Fibroblast of skin of right quadriceps (primary cell): ENCODE data around the gene PNCK.
A peak's percentile ranks its signal among the peaks of the same experiment; 100 is the strongest.
"Not testable (repeated sequence)": the region's sequence is repeated elsewhere in the genome, so short reads cannot be mapped to it uniquely, and the experiment has no call there.

Experiments used
- DNase-seq: peaks from one replicate; pipeline ENCODE4 v3.0.0-alpha.2; 2013

PNCK gene

DNA sequence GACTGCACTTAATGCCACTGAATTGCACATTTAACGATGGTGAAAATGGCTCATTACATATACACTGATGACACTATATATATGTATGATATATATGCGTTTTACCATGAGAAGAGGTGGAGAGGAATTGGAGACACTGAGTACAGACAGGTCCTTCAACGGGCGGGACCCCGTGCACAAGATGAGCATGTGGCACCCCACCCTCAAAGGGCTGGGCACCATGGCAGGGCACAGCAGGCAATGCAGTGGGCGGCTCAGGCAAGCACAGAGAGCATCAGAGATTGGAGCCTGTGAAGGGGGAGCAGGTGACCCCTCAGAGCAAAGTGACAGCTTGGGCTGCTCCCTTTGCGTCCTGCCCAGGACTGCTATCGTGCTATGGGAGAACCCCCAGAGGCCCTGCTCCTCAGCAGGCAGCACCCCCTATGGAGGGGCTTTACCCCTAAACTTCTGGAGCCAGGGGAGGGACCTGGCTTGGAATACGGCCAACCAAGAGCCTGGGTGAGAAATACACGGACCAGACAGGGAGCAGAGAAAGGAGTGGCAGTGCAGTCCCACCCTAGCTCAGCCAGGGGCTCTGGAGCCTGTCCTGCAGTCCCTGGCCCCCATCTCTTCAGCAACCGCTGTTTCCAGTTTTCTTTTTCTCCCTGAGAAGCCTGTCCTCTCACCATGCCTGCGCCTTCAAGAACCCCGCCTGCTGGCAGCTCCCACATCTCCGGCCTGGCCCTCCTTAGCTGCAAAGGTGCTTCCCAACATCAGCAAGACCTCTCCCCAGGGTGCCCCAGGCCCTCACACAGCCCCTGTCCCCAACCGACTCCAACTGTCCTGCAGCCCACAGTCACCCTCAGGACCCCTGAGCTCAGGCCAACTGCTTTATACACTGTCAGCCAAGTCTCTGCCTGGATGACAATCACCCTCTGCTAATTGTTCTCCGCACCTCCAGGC is 24.6 kb upstream of the PNCK start:
- no peak for DNase-seq

DNA sequence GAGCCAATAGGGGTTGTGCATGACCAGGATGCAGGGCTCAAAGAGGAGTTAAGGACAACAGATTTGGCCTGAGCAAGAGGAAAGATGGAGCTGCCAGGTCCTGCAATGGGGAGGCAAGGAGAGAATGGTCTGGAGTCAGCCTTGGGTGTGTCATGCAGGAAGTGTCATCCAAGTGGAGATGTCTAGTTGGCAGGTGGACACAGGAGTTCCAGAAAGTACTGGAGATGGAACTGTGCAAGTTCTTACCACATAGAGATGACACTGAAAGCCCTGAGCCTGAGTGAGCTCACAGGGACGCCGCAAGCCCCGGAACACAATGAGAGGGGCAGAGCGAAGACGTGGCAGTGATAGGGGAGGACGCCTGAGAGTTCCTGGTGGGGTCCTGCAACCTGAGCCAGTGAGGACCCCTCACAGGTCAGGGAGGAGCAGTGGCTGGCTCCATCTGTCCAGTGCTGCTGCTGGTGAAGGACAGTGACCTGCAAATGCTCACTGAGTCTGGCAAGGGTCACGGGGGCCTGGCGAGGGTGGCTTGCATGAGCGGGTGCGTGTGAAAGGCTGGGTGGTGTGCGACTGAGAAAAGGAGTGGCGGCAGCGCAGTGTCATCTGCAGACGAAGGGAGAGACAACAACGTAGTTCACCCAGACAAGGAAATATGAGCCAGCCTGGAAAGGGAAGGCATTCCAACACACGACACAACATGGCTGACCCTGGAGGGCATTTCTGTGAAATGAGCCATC is 23.5 kb upstream of the PNCK start:
- not testable (repeated sequence) for DNase-seq

DNA sequence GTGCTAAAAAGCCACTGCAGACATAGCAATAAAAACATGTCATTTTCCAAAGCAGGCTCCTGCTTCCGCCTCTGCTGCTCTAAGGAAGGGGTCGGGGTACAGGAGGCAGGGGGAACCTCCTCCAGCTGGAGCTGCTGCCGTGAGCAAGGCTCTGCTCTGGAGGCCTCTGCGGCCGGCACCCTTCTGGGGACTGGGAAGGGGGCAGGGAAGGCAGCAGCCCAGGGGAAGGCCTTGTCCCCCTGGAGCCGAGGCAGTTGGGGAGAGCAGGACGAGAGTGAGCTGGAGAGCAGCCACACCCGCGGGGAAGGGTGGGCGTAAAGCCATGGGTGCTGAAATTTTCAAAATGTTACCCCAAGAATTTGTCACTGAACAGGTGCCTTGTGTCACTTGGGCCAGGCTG is 22.9 kb upstream of the PNCK start:
- not testable (repeated sequence) for DNase-seq

DNA sequence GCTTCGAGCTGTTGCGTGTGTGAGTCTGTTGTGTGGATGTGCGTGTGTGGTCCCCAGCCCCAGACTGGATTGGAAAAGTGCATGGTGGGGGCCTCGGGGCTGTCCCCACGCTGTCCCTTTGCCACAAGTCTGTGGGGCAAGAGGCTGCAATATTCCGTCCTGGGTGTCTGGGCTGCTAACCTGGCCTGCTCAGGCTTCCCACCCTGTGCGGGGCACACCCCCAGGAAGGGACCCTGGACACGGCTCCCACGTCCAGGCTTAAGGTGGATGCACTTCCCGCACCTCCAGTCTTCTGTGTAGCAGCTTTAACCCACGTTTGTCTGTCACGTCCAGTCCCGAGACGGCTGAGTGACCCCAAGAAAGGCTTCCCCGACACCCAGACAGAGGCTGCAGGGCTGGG is 22.5 kb upstream of the PNCK start:
- DNase-seq = no peak

DNA sequence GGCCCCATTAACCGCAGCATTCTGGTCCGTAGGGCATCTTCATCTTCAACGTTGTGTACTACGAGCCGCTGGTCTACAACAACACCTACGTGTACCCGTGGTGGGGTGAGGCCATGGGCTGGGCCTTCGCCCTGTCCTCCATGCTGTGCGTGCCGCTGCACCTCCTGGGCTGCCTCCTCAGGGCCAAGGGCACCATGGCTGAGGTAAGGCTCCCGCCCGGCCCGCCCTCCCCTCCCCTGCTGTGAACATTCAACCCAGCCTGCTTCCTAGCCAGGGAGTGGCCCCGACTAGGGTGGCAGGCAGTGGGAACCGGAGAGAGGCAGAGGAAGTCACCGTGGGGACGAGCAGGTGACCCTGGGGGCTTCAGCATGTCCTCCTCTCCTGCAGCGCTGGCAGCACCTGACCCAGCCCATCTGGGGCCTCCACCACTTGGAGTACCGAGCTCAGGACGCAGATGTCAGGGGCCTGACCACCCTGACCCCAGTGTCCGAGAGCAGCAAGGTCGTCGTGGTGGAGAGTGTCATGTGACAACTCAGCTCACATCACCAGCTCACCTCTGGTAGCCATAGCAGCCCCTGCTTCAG is 21.2 kb upstream of the PNCK start:
- no peak for DNase-seq

DNA sequence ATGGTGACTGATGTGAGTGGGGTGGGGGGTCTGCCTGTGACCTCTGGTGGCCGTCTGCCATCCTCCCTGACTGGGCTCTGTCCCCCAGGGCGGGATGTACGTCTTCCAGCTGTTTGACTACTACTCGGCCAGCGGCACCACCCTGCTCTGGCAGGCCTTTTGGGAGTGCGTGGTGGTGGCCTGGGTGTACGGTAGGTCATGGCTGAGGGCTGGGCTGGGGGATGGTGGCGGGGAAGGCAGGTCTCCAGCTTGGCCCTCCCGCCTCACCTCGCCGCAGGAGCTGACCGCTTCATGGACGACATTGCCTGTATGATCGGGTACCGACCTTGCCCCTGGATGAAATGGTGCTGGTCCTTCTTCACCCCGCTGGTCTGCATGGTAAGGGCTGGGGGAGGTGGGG is 20.6 kb upstream of the PNCK start:
- DNase-seq = not testable (repeated sequence)

DNA sequence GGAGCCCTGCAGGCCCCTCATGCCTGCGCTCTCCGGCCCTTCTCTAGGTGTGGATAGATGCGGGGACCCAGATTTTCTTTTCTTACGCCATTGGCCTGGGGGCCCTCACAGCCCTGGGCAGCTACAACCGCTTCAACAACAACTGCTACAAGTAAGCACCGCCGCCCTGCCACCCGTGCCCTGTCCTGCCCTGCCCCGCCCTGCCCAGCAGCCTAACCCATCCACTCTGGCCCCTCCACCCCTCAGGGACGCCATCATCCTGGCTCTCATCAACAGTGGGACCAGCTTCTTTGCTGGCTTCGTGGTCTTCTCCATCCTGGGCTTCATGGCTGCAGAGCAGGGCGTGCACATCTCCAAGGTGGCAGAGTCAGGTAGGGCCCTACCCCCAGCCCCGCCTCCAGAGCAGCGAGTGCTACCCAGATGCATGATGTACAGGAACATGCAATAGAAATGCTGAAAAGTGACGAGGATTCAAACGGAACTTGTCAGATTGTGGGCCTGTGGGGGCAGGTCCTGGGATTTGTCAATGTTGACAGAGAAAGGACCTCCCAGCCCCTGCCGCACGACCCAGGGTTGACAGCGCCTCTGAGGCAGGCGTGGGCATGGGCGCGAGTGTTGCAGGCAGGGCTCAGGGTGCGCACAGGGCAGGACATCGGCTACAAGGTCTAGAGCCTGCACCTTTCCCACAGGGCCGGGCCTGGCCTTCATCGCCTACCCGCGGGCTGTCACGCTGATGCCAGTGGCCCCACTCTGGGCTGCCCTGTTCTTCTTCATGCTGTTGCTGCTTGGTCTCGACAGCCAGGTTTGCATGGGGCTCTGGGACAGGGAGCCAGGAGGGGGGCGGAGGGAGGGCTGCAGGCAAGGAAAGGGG is 19.8 kb upstream of the PNCK start:
- DNase-seq = no peak

GRCh38 chrX:153692611-153693156 is 19.1 kb upstream of the PNCK start:
- DNase-seq = no peak

GRCh38 chrX:153692003-153692402 is 18.4 kb upstream of the PNCK start:
- DNase-seq = no peak

- not testable (repeated sequence) for DNase-seq
Observed at GRCh38 chrX:153691032-153691827, 17.6 kb upstream of the PNCK start.

DNA sequence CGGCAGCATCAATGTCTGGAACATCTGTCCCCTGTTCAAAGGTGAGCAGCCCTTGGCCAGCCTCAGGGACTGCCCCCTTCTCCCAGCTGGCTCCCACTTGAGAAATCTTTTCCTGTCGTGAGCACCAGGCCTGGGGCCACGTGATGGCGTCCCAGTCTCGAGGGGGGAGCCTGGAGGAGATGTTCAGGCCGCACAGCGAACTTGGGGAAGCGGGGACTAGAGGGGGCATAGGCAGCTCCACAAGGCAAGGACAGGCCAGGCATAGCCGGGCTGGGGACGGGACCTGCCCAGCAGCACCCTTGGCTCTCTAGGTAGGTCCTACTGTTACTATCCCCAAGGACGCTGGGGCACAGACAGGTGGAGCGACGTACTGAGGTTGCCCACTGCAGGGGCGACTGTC is 16.9 kb upstream of the PNCK start:
- DNase-seq = no peak

GRCh38 chrX:153689654-153690465 is 16.2 kb upstream of the PNCK start:
- DNase-seq = no peak

- no peak for DNase-seq
Observed at GRCh38 chrX:153688911-153689590, 15.4 kb upstream of the PNCK start.

- DNase-seq = no peak
Observed at GRCh38 chrX:153688506-153688905, 14.9 kb upstream of the PNCK start.

GRCh38 chrX:153688071-153688470 is 14.5 kb upstream of the PNCK start:
- no peak for DNase-seq

GRCh38 chrX:153687121-153688039 is 13.8 kb upstream of the PNCK start, which contains the start of gene SLC6A8:
SLC6A8 (plus strand) TSS chrX:153687926; CDS start chrX:153688575, 649 bp downstream.
- DNase-seq = peak; percentile 64

DNA sequence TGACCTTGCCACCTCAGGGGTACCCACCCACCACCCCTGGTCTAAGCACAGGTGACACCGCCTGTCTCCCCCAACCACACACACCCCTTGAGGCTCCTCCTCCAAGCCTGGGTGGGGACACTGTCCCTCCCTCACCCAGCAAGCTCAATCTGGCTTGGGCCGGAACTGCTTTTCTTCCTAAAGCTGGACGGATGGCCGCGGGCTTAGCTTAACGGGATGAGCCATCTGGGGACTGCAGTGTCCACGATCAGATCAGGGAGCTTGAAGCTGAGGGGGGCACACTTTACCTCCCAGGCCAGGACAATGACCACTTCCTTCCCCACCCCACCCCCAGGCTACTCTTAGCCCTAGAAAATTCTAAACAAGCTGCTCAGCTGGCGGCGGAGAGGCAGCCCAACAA is 13.1 kb upstream of the PNCK start:
- DNase-seq = no peak
